Measurements from ENCODE around the gene KLF12.

- no peak for TF ChIP-seq ZNF274 (IDR thresholded peaks at IDR 0.05; ENCODE audit: low read depth, low read length)
- no peak for TF ChIP-seq YY1 (IDR thresholded peaks at IDR 0.05; ENCODE audit: insufficient read depth, insufficient read length)
- TF ChIP-seq SUZ12 (IDR thresholded peaks at IDR 0.05; ENCODE audit: extremely low read depth, insufficient read depth, insufficient read length): no peak
Measured at GRCh38 chr13:74169676-74170075, 35.5 kb upstream of the KLF12 start.
